Measurements from ENCODE around the gene SLC26A9.
"Not testable (repeated sequence)": the region's sequence is repeated elsewhere in the genome, so short reads cannot be mapped to it uniquely, and the experiment has no call there.

GRCh38 chr1:205890631-205891030, 52.6 kb downstream of the SLC26A9 start:
- TF ChIP-seq CTCF (conservative IDR thresholded peaks at IDR 0.05; ENCODE audit: low read depth, low read length); EZH2 (IDR thresholded peaks at IDR 0.05; ENCODE audit: low read length, unreplicated experiment): not testable (repeated sequence)
